Measurements from ENCODE around the gene CYBA. TPM values are rescaled to one million over a fixed set of nuclear protein-coding genes. Genes with fewer than 3 reads are reported as not detected.

Gene CYBA
- total and polyA plus RNA-seq, 2 donors (not counting 1 experiment from before 2014, with no cell fraction given): 701 to 1,336 TPM

DNA sequence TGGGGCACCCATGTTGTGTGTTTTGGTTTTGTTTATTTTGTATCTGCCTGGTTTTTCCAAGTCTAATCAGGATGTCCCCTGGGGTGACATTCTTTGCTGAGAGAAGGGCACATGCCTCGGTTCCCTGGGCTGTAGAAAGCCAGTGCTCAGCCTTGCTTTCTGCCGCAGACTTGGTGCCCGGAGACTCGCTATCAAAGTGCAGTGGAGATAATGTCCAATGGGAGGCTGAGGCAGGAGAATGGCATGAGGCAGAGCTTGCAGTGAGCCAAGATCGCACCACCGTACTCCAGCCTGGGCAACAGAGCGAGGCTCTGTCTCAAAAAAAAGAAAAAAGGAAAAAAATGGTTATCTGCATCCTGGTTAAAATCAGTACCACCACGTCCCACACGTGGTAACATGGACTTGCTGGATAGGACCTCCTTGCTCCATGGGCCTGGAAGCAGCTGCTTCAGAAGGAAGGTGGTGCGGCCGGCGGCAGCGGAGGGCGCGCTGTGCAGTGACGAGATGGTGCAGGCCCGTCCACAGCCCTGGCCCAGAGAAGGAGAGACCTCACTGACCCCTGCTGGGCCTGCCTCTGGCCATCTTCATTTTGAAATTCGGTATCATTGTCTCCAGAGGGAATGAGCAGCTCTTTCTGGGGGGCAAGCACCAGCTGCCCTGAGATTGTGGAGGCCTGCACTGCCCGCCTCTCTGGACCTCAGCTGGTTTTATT, 31.7 kb downstream of the CYBA start:
- H3K27ac Mint-ChIP-seq: no peak overlapping the region
- no peaks in the 10 kb centered on the region for H3K4me1 ChIP-seq (ENCODE audit: control insufficient read depth in 2 of 2, insufficient read depth in 2 of 2, low read length in 2 of 2)
- no peak overlapping the region for H3K4me3 ChIP-seq (ENCODE audit: control extremely low read depth in 1 of 5, extremely low read depth in 1 of 5, insufficient read depth in 1 of 5, low read depth in 2 of 5, low read length in 4 of 5)
- no peak overlapping the region for H3K4me2 ChIP-seq (replicated peaks; ENCODE audit: low read depth, low read length, poor library complexity, severe bottlenecking)
- H3K27me3 Mint-ChIP-seq: no peaks in the 10 kb centered on the region
- no peaks in the 10 kb centered on the region for H3K9me3 Mint-ChIP-seq (ENCODE audit: insufficient read depth)
- no peak overlapping the region for H3K9ac ChIP-seq (ENCODE audit: low read length)
- peaks cover 86% of the 10 kb centered on the region for H4K20me1 ChIP-seq (ENCODE audit: control insufficient read depth, insufficient read depth, low read length, poor library complexity, severe bottlenecking)
- no peak overlapping the region for H3K4me3 Mint-ChIP-seq
- DNase-seq: no peak
- no peaks in the 10 kb centered on the region for H3K4me1 Mint-ChIP-seq
- no peaks in the 10 kb centered on the region for H3K27me3 ChIP-seq (replicated peaks in 1 of 4; ENCODE audit: control extremely low read depth in 1 of 4, control insufficient read depth in 3 of 4, insufficient read depth in 4 of 4, low read length in 3 of 4)
- WGBS (ENCODE audit: insufficient coverage): 97% methylated on average over 19 of the region's 19 CpGs
- TF ChIP-seq CTCF (IDR thresholded peaks at IDR 0.05): no peak
- TF ChIP-seq EZH2 (IDR thresholded peaks at IDR 0.05; ENCODE audit: borderline replicate concordance, insufficient read depth, low read depth, low read length, poor library complexity, severe bottlenecking): no peak
- intact Hi-C loops (cut with micrococcal nuclease): no loop called here
- peaks cover 0 to 54% of the 10 kb centered on the region in 2 experiments for H3K36me3 ChIP-seq (replicated peaks in 1 of 2; ENCODE audit: control extremely low read depth in 1 of 2, control insufficient read depth in 1 of 2, extremely low read depth in 1 of 2, insufficient read depth in 2 of 2, low read length in 1 of 2)
- POLR2A ChIA-PET: interaction anchor here (0.6 to 1.8 kb wide), 2 partner anchors 11 to 14 kb away, joined by 4 to 6 read pairs; no protein-coding TSS in a partner anchor
- H3K79me2 ChIP-seq (ENCODE audit: control insufficient read depth, insufficient read depth, low read length): peaks cover 61% of the 10 kb centered on the region
- H2AFZ ChIP-seq (ENCODE audit: insufficient read depth, low read depth, low read length, poor library complexity, severe bottlenecking): no peak overlapping the region
- CTCF ChIA-PET: no interaction called here
- no peak overlapping the region for H3K27ac ChIP-seq (ENCODE audit: low read length in 2 of 2)
- no peaks in the 10 kb centered on the region for H3K9me3 ChIP-seq (ENCODE audit: control extremely low read depth in 1 of 3, control insufficient read depth in 2 of 3, insufficient read depth in 1 of 3, low read length in 2 of 3)
- no peak for ATAC-seq (ENCODE audit: low read depth)

DNA sequence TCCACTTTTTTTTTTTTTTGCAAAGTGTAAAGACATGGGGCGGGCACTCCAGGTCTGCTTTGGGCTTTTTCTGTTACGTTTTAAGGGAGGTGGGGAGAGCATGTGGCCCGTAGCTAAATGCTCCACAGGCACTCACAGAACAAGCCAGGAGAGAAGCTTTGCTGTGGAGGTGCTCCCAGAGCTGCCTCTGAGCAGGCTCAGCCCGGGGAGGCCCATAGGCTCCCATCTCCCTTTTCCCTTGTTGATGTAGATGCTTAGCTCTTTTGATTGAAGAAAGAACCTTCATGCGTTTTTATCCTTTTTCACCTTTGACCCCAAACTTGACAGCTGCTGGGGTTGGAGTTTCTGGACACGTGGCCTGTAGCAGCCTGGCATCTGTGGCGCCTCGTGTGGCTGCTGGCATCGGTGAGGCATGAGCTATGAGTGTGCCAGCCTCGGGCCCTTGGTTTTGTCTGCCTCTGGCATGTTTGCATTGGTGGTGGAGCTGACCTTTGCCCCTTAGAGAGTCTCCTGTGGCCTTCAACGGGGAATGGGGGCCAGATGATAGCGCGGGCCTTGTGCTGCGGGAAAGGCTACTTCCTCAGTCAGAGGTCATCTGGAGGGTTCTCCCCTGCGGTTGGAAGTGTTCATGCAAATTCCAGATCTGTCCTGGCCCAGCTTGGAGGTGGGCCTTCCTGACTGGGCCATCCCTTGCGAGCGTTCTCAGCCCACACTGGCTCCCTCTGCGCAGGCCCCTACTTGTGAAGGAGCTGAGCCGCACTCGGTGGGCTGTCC, 32.5 kb downstream of the CYBA start:
- Mint-ChIP-seq H3K4me3 (no peak overlapping the region), H3K27ac (no peak overlapping the region), H3K9me3 (ENCODE audit: insufficient read depth) (no peaks in the 10 kb centered on the region), H3K4me1 (no peaks in the 10 kb centered on the region), H3K27me3 (no peaks in the 10 kb centered on the region)
- H4K20me1 ChIP-seq (ENCODE audit: control insufficient read depth, insufficient read depth, low read length, poor library complexity, severe bottlenecking): peaks cover 86% of the 10 kb centered on the region
- H2AFZ ChIP-seq (ENCODE audit: insufficient read depth, low read depth, low read length, poor library complexity, severe bottlenecking): no peak overlapping the region
- intact Hi-C loops (cut with micrococcal nuclease): no loop called here
- no peak overlapping the region for H3K4me2 ChIP-seq (replicated peaks; ENCODE audit: low read depth, low read length, poor library complexity, severe bottlenecking)
- POLR2A ChIA-PET: no interaction called here
- no peaks in the 10 kb centered on the region for H3K27me3 ChIP-seq (replicated peaks in 1 of 4; ENCODE audit: control extremely low read depth in 1 of 4, control insufficient read depth in 3 of 4, insufficient read depth in 4 of 4, low read length in 3 of 4)
- no peak overlapping the region for H3K27ac ChIP-seq (ENCODE audit: low read length in 2 of 2)
- H3K4me1 ChIP-seq (ENCODE audit: control insufficient read depth in 2 of 2, insufficient read depth in 2 of 2, low read length in 2 of 2): no peaks in the 10 kb centered on the region
- H3K9me3 ChIP-seq (ENCODE audit: control extremely low read depth in 1 of 3, control insufficient read depth in 2 of 3, insufficient read depth in 1 of 3, low read length in 2 of 3): no peaks in the 10 kb centered on the region
- 95% methylated on average over 19 of the region's 20 CpGs for WGBS (ENCODE audit: insufficient coverage)
- H3K9ac ChIP-seq (ENCODE audit: low read length): no peak overlapping the region
- H3K4me3 ChIP-seq (ENCODE audit: control extremely low read depth in 1 of 5, extremely low read depth in 1 of 5, insufficient read depth in 1 of 5, low read depth in 2 of 5, low read length in 4 of 5): no peak overlapping the region
- TF ChIP-seq EZH2 (IDR thresholded peaks at IDR 0.05; ENCODE audit: borderline replicate concordance, insufficient read depth, low read depth, low read length, poor library complexity, severe bottlenecking) (no peak), CTCF (IDR thresholded peaks at IDR 0.05) (no peak)
- no peak for ATAC-seq (ENCODE audit: low read depth)
- H3K36me3 ChIP-seq (replicated peaks in 1 of 2; ENCODE audit: control extremely low read depth in 1 of 2, control insufficient read depth in 1 of 2, extremely low read depth in 1 of 2, insufficient read depth in 2 of 2, low read length in 1 of 2): peaks cover 0 to 52% of the 10 kb centered on the region in 2 experiments
- CTCF ChIA-PET: no interaction called here
- H3K79me2 ChIP-seq (ENCODE audit: control insufficient read depth, insufficient read depth, low read length): peaks cover 67% of the 10 kb centered on the region
- DNase-seq: no peak
